Hippocampal formation (tissue), 2 donors: Measurements from ENCODE around the gene OR7A5.
"Not testable (repeated sequence)": the region's sequence is repeated elsewhere in the genome, so short reads cannot be mapped to it uniquely, and the experiment has no call there.

Experiments used
- DNase-seq, 2 donors: peaks; one replicate each; lab custom pipeline; 2025; lab: John Stamatoyannopoulos, UW

OR7A5 gene

DNA sequence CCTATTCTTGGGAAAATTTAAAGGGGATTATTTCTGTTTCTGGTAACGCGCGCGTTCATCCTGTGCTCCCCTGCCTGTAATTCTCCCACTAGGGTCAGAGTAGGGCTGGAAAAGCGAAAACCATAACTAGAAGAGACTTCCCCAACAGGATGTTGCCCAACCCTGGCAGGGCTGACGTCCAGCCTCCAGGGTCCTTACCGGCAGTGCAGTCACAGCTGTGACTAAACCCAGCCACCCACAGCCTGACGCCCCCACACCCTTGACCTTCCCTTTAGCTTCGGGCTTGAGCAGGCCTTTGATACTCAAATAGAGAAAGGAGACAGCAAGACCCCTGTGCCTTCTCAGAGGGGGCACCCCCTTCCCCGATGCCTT lies 50.3 kb downstream of the OR7A5 start:
- peak in 1 of 2 donors; percentile 20 for DNase-seq

DNA sequence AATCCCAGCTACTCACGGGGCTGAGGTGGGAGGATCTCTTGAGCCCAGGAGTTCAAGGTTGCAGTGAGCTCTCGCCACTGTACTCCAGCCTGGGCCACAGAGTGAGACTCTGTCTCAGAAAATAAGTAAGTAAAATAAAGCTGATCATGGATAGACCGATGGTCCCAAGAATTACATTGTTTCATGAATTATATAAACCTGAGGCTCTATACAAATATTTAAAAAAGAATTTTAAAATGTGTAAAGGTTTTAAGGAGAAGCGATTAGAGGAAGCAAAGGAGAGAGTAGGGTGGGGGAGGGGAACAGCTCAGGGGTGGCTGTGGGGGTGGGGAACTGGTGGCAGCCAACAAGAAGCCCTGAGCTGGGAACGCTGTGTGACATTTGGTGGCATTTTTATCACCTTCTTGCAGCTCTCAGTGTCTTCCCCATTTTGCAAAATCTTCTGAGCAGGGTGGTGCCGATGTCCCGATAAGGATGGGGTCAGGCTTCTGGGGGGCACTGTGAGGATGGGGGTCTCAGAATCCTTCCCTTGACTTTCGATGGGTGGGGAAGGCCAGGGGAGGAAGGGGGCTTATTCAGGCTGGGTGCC lies 51.5 kb downstream of the OR7A5 start:
- DNase-seq, result not testable (repeated sequence)

DNA sequence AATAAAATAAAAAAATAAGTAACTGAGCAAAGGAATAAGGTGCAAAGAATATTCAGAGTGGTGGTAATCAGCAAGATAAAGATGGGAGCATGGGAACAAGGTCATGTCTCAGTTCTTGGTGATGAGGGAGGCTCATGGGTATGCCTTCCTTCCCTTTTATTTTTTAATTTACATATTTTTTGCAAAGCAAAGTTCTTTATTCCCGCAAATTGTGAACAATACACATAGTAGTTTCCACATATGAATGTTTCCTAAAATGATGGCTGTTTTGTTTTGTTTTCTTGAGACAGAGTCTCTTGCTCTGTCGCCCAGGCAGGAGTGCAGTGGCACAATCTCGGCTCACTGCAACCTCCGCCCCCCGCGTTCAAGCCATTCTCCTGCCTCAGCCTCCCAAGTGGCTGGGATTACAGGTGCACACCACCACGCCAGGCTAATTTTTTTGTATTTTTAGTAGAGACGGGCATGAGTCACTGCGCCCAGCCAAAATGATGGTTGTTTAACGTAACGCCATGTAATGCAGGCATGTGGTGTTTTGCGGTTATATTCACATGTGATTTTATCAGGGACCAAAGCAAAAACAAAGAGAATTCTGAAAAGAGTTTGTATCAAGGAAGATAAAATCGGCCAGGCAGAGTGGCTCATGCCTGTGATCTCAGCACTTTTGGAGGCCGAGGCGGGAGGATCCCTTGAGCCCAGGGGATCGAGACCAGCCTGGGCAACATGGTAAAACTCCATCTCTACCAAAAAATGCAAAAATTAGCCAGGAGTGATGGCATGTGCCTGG lies 52.2 kb downstream of the OR7A5 start:
- DNase-seq, result no peak

DNA sequence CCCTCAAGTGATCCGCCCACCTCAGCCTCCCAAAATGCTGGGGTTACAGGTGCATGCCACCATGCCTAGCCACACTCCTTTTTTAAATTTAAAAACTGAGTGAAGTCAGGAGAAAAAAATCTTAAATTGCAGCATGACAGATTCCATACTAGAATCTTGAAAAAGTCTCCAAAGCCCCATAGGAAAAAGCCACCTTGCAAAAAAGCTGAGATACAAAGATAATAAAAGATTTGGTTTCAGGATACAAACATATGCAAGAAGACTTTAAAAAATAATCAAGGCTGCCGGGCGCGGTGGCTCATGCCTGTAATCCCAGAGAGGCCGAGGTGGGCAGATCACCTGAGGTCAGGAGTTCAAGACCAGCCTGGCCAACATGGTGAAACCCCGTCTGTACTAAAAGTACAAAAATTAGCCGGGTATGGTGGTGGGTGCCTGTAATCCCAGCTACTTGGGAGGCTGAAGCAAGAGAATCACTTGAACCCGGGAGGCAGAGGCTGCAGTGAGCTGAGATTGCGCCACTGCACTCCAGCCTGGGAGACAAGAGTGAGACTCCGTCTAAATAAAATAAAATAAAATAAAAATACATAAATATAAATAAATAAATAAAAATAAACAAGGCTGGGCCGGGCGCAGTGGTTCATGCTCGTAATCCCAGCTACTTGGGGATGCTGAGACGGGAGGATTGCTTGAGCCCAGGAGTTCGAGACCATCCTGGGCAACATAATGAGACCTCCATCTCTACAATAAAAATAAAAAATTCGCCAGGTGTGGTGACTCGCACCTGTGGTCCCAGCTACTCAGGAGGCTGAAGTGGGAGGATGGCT lies 53.1 kb downstream of the OR7A5 start:
- not testable (repeated sequence) for DNase-seq

DNA sequence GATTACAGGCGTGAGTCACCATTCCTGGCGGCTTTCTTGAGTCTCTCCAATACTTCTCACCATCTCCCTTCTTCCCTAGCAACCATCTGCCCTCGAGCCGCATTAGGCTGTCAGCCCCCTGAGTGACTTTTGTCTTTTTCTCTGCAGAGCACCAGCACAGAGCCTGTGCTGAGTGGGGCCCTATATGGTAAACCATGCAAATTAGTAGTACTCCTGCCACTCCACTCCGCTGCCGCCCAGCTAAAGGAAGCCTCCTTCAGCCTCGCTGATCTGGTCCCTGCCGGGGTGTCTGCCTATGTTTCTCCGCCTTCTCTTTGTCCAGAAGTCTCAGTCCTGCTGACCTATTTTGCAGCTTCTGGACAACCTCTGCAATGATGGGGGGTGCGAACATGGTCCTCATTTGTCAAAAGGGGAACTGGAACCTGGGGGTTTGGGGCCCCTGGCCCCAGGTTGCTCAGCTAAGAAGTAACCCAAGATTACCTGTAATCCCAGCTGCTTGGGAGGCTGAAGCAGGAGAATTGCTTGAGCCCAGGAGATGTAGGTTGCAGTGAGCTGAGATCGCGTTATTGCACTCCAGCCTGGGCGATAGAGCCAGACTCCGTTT lies 54.3 kb downstream of the OR7A5 start:
- DNase-seq, result not testable (repeated sequence)

DNA sequence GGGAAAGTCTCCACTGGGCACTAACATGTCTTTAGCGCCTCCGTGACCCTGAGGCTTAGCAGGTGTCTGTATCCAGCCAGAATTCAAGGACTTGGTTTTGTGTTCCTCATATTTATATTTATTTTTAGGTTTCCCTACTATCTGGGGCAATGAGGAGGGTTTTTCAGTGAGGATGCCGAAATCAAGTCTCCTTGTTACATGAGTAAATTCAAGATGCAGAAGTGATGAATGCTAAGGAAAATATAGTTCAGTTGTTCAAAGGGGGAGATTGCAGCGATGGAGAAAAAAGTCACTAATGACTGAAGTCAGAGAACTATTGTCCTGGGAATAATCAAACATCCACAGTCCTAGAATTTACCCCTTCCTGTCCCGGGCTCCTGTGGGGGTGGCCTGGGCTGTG lies 55.8 kb downstream of the OR7A5 start:
- no peak for DNase-seq

DNA sequence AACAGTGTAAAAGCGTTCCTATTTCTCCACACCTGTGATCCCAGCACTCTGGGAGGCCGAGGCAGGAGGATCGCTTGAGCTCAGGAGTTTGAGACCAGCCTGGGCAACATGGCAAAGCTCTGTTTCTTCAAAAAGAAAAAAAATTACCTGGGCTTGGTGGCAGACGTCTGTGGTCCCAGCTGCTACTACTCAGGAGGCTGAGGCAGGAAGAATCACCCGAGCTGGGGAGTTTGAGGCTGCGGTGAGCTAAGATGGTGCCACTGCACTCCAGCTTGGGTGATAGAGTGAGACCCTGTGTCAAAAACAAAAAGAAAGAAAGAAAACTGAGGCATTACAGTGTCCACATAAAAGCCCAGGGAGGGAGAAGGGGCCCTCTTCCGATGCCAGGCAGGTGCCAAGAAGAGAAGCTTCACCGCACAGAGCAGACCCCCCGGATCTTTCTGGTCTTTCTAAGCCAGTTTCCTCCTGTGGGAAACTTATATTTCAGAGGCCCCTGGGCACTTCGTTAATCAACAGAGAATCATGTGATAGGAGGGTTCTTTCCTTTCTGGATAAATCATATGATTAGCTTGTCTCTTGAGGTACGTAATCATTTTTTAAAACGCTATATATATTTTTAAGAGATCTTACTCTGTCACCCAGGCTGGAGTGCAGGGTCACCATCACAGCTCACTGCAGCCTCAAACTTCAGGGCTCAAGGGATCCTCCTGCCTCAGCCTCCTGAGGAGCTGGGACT lies 56.7 kb downstream of the OR7A5 start, which contains the start of gene ADGRE2:
ADGRE2 (minus strand) TSS at position 451 of the 736 bp plus-strand sequence. CDS start 1,804 bp downstream, outside the sequence.
- DNase-seq, result not testable (repeated sequence)

DNA sequence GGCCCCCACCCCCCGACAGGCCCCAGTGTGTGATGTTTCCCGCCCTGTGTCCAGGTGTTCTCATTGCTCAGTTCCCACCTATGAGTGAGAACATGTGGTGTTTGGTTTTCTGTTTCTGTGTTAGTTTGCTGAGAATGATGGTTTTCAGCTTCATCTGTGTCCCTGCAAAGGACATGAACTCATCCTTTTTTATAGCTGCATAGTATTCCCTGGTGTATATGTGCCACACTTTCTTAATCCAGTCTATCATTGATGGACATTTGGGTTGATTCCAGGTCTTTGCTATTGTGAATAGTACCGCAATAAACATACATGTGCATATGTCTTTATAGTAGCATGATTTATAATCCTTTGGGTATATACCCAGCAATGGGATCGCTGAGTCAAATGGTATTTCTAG lies 57.3 kb downstream of the OR7A5 start:
- not testable (repeated sequence) for DNase-seq
